Subcutaneous adipose tissue (tissue), 4 donors: Measurements from ENCODE around the gene ROPN1B. TPM values are rescaled to one million over a fixed set of nuclear protein-coding genes. Genes with fewer than 3 reads are reported as not detected.

Source experiments
- CTCF ChIP-seq: fragments of 450-650 bp; IDR thresholded peaks from one replicate; pipeline ENCODE4 v1.5.1; 2016; ENCODE audit warnings: low read depth, mild to moderate bottlenecking, control low read depth, antibody characterized with exemption, moderate library complexity
- total RNA-seq, 4 donors: library from RNA; depleted of rRNA; stranded (reverse); fragments of >200 nt; gene quantifications; one replicate each; pipeline ENCODE4 v1.1.0, GENCODE V29; 2016

Gene ROPN1B
- total RNA-seq, 4 donors from 2014 or later, result not detected

GRCh38 chr3:125961289-125961589 is 7.7 kb upstream of the ROPN1B start:
- no peak for TF ChIP-seq CTCF

- TF ChIP-seq CTCF, result no peak
Measured at GRCh38 chr3:125965505-125965904, 3.5 kb upstream of the ROPN1B start.

- no peak for TF ChIP-seq CTCF
Measured at GRCh38 chr3:125967156-125967555, 1.8 kb upstream of the ROPN1B start.

- TF ChIP-seq CTCF, result no peak
Measured at GRCh38 chr3:125990253-125990970, 21.4 kb downstream of the ROPN1B start.

GRCh38 chr3:126002189-126002588 is 33.2 kb downstream of the ROPN1B start:
- TF ChIP-seq CTCF, result no peak

- no peak for TF ChIP-seq CTCF
Measured at GRCh38 chr3:126003447-126004190, 34.6 kb downstream of the ROPN1B start.

- no peak for TF ChIP-seq CTCF
Measured at GRCh38 chr3:126004217-126004616, 35.2 kb downstream of the ROPN1B start.
